ENCODE results near the gene ST3GAL6.
"Not testable (repeated sequence)": the region's sequence is repeated elsewhere in the genome, so short reads cannot be mapped to it uniquely, and the experiment has no call there.

ST3GAL6 gene

GRCh38 chr3:98823791-98824190 is 60.7 kb downstream of the ST3GAL6 start:
- H3K4me3 ChIP-seq (replicated peaks; ENCODE audit: low read depth, low read length) = no peak overlapping the region
- no peak for DNase-seq (ENCODE audit: extremely low read depth, low read depth)
- TF ChIP-seq, protein P1, sequence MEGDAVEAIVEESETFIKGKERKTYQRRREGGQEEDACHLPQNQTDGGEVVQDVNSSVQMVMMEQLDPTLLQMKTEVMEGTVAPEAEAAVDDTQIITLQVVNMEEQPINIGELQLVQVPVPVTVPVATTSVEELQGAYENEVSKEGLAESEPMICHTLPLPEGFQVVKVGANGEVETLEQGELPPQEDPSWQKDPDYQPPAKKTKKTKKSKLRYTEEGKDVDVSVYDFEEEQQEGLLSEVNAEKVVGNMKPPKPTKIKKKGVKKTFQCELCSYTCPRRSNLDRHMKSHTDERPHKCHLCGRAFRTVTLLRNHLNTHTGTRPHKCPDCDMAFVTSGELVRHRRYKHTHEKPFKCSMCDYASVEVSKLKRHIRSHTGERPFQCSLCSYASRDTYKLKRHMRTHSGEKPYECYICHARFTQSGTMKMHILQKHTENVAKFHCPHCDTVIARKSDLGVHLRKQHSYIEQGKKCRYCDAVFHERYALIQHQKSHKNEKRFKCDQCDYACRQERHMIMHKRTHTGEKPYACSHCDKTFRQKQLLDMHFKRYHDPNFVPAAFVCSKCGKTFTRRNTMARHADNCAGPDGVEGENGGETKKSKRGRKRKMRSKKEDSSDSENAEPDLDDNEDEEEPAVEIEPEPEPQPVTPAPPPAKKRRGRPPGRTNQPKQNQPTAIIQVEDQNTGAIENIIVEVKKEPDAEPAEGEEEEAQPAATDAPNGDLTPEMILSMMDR (IDR thresholded peaks at IDR 0.05; ENCODE audit: low read depth, low read length, missing control alignments) = no peak

GRCh38 chr3:98824256-98824655 is 61.1 kb downstream of the ST3GAL6 start:
- TF ChIP-seq, protein P1 (IDR thresholded peaks at IDR 0.05; ENCODE audit: low read depth, low read length, missing control alignments) = peak; percentile 14
- no peak for DNase-seq (ENCODE audit: extremely low read depth, low read depth)
- no peak overlapping the region for H3K4me3 ChIP-seq (replicated peaks; ENCODE audit: low read depth, low read length)

DNA sequence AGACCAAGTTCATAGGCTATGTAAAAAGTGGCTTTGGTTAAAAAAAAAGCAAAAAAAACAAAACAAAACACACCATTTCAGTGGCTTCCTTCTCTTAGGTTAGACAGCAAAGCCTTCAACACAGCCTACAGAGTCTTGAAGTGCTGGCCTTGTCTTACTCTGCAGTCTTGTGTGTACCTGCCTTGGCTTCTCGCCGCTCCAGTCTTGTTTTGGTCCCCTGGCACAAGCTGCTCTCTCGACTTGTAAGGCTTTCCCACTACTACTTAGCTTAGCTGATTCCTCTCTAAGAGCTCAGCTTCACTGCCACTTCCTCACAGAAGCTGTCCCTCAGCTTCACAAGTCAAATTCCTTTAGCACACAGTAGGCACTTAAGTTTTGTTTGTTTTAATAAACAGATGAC is 63.0 kb downstream of the ST3GAL6 start:
- DNase-seq (ENCODE audit: extremely low read depth, low read depth) = no peak
- no peak overlapping the region for H3K4me3 ChIP-seq (replicated peaks; ENCODE audit: low read depth, low read length)
- TF ChIP-seq, protein P1 (IDR thresholded peaks at IDR 0.05; ENCODE audit: low read depth, low read length, missing control alignments) = no peak

DNA sequence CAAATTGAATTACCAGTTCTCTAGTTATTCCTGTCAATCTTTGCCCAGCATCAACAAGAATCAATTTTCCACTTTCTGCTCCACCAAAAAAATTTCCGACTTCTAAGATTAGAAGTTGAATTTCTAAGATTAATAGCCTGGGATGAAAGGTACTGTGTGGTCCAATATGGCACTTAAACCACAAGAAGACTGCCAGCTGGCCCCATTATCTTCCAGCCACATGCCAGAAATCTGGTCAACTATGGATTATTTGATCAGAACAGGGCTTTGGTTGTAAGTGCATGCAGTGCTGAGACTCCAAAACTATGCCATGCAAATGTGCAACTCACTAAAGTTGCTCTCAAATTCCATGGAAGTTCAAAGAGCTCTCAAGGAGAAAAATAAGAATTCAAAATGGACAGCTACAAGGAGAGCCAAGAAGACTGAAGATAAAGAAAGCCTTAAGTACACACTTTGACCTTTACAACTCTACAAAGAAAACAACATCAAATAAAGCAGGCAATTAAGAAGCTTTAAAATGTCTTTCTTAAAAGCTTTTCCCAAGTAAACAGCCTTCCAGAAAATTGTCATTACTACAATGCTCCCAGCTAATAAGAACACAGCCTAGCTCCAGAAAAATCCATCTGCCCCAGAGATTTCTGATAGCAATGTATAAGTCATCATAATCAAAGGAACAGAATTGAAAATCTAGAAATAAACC is 64.2 kb downstream of the ST3GAL6 start:
- no peak overlapping the region for H3K4me3 ChIP-seq (replicated peaks; ENCODE audit: low read depth, low read length)
- TF ChIP-seq, protein P1 (IDR thresholded peaks at IDR 0.05; ENCODE audit: low read depth, low read length, missing control alignments) = no peak
- no peak for DNase-seq (ENCODE audit: extremely low read depth, low read depth)

GRCh38 chr3:98829246-98829832 is 66.2 kb downstream of the ST3GAL6 start:
- H3K4me3 ChIP-seq (replicated peaks; ENCODE audit: low read depth, low read length) = no peak overlapping the region
- TF ChIP-seq, protein P1 (IDR thresholded peaks at IDR 0.05; ENCODE audit: low read depth, low read length, missing control alignments) = no peak
- no peak for DNase-seq (ENCODE audit: extremely low read depth, low read depth)

DNA sequence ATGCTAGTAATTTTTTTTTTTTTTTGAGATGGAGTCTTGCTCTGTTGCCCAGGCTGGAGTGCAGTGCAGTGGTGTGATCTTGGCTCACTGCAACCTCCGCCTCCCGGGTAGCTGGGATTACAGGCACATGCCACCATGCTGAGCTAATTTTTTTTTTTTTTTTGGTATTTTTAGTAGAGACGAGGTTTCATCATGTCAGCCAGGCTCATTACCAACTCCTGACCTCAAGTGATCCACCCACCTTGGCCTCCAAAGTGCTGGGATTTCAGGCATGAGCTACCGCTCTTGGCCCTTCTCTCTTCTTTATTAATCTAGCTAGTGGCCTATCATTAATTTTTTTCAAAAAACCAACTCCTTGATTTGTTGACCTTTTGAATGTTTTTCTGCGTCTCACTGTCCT is 67.9 kb downstream of the ST3GAL6 start:
- H3K4me3 ChIP-seq (replicated peaks; ENCODE audit: low read depth, low read length); DNase-seq (ENCODE audit: extremely low read depth, low read depth): not testable (repeated sequence)

DNA sequence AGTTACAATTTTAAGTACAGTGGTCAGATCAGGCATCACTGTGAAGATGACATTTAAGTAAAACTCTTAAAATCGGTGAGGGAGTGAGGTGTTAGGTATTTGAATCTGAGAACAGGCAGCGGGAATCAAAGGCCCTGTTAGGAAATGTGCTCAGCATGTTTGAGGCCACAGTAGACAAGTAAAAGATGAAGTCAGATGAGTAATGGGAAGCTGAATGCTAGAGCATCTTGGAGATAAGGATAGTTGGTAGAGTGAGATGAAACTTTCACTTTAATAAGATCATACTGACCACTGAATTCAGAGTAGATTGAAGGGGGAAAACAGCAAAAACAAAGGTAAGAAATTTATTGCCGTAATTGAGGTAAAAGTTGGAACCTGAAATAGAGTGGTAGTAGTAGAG is 76.7 kb downstream of the ST3GAL6 start:
- no peak for DNase-seq (ENCODE audit: extremely low read depth, low read depth)
- H3K4me3 ChIP-seq (replicated peaks; ENCODE audit: low read depth, low read length) = no peak overlapping the region
- TF ChIP-seq, protein P1 (IDR thresholded peaks at IDR 0.05; ENCODE audit: low read depth, low read length, missing control alignments) = no peak
